Measurements from ENCODE around the gene GSE1. TPM values are rescaled to one million over a fixed set of nuclear protein-coding genes. Genes with fewer than 3 reads are reported as not detected.

Gene GSE1
- total RNA-seq, 1 donor, result 23.1 TPM

- peak; percentile 70 for DNase-seq (ENCODE audit: low read depth)
- peak overlapping the region; percentile 22 for H3K4me3 ChIP-seq (ENCODE audit: low read depth, low read length)
- peak; percentile 86 for TF ChIP-seq CTCF (IDR thresholded peaks at IDR 0.05; ENCODE audit: insufficient read depth, low read length)
These were observed 2.5 kb upstream of the GSE1 start for GRCh38 chr16:85610446-85611193.

- peak overlapping the region; percentile 66 for H3K4me3 ChIP-seq (ENCODE audit: low read depth, low read length)
- no peak for DNase-seq (ENCODE audit: low read depth)
- TF ChIP-seq CTCF (IDR thresholded peaks at IDR 0.05; ENCODE audit: insufficient read depth, low read length), result no peak
These were observed 2.0 kb upstream of the GSE1 start for GRCh38 chr16:85611194-85611443.

GRCh38 chr16:85611444-85612190, 1.5 kb upstream of the GSE1 start:
- TF ChIP-seq CTCF (IDR thresholded peaks at IDR 0.05; ENCODE audit: insufficient read depth, low read length), result no peak
- DNase-seq (ENCODE audit: low read depth), result peak; percentile 74
- H3K4me3 ChIP-seq (ENCODE audit: low read depth, low read length), result peak overlapping the region; percentile 66

- H3K4me3 ChIP-seq (ENCODE audit: low read depth, low read length), result peak overlapping the region; percentile 66
- DNase-seq (ENCODE audit: low read depth), result peak; percentile 91
- TF ChIP-seq CTCF (IDR thresholded peaks at IDR 0.05; ENCODE audit: insufficient read depth, low read length), result no peak
These were observed 826 bp upstream of the GSE1 start for GRCh38 chr16:85612191-85612800.

- DNase-seq (ENCODE audit: low read depth), result peak; percentile 22
- no peak for TF ChIP-seq CTCF (IDR thresholded peaks at IDR 0.05; ENCODE audit: insufficient read depth, low read length)
- H3K4me3 ChIP-seq (ENCODE audit: low read depth, low read length), result peak overlapping the region; percentile 65
These were observed 649 bp downstream of the GSE1 start for GRCh38 chr16:85613604-85614337.

GRCh38 chr16:85614338-85615013, 1.4 kb downstream of the GSE1 start:
- no peak for TF ChIP-seq CTCF (IDR thresholded peaks at IDR 0.05; ENCODE audit: insufficient read depth, low read length)
- no peak for DNase-seq (ENCODE audit: low read depth)
- no peak overlapping the region for H3K4me3 ChIP-seq (ENCODE audit: low read depth, low read length)
